ENCODE data around the gene SLC6A6.
"Not testable (repeated sequence)": the region's sequence is repeated elsewhere in the genome, so short reads cannot be mapped to it uniquely, and the experiment has no call there.

Gene SLC6A6

GRCh38 chr3:14398797-14399106, 3.7 kb upstream of the SLC6A6 start:
- no peak for DNase-seq (ENCODE audit: low spot score)

- DNase-seq (ENCODE audit: low spot score): no peak
Measured at GRCh38 chr3:14401692-14402303, 608 bp upstream of the SLC6A6 start.

GRCh38 chr3:14403619-14404155, 1.3 kb downstream of the SLC6A6 start:
- DNase-seq (ENCODE audit: low spot score): no peak

DNA sequence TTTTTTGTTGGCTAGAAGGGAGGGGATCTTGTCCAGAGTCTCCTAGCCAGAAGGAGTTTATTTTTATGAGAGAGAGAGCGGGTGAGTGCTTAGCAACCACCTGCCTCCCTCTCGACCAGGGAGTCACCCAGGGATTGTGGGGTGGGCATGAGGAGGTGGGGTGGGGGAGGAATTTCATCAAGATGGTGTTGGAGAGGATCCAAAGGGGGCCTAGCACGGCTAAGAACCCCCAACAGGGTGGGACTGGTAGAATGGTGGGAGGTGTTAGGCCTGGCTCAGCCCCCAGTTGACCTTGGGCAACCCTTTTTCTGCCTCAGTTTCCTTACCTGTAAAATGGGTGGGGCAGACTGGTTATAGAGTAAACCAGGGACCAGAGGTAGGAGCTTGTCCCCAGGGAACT, 1.8 kb downstream of the SLC6A6 start:
- no peak for DNase-seq (ENCODE audit: low spot score)

DNA sequence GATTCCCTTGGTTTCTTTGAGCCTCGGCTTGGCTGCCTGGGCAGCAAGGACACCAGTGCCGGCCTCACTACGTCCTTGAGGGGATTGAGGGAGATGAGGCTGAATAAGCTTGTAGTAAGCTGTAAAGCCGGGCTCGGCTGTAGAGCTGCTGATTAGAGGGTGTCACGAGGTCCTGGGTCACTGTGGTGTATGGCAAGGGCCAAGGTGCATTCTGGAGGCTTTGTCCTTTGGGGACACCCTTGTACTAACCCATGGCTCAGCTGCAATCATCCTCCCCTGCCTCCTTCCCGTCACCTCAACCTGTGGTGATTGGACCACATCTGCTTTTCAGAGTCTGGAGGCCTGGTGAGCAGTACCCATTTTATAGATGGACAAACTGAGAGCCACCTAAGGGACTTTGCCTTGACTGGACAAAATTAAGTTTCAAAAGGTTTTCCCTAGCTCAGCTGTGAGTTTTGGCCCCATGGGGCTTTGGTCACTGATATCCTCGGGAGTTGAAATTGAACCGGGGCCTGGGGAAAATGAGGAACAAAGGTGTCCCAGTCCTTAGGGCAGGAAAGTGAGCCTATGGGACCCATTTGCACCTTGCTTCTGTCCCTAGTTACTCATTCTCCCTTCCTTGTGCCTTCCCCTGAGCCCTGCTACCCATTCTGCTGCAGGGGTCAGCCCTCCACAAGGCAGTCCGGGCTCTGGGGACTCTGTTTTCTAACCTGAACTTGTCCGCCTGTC, 2.4 kb downstream of the SLC6A6 start:
- DNase-seq (ENCODE audit: low spot score): no peak

- DNase-seq (ENCODE audit: low spot score): no peak
Measured at GRCh38 chr3:14405360-14406238, 3.2 kb downstream of the SLC6A6 start.

GRCh38 chr3:14406336-14406735, 3.9 kb downstream of the SLC6A6 start:
- no peak for DNase-seq (ENCODE audit: low spot score)

- no peak for DNase-seq (ENCODE audit: low spot score)
Measured at GRCh38 chr3:14406766-14407165, 4.4 kb downstream of the SLC6A6 start.

- DNase-seq (ENCODE audit: low spot score): no peak
Measured at GRCh38 chr3:14407203-14407602, 4.8 kb downstream of the SLC6A6 start.

- DNase-seq (ENCODE audit: low spot score): not testable (repeated sequence)
Measured at GRCh38 chr3:14409779-14410063, 7.3 kb downstream of the SLC6A6 start.

GRCh38 chr3:14410106-14410502, 7.7 kb downstream of the SLC6A6 start:
- DNase-seq (ENCODE audit: low spot score): no peak

GRCh38 chr3:14410503-14411165, 8.2 kb downstream of the SLC6A6 start:
- no peak for DNase-seq (ENCODE audit: low spot score)

DNA sequence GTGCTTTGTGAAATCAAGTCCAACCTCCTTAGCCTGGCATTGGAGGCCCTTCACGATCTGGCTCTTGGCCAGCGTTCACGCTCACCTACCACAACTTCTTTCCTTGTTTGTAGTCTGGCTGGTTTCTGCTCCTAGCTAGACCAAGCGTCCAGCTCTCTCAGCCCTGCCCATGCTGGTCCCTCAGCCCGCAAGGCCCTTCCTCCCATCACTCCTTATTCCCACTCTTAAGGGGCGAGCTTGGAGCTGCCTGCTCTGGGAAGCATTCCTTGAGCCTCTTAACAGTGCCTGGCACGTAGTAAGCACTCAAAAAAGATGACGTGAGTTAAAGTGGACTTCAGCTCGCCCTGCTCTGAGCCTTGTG, 8.7 kb downstream of the SLC6A6 start:
- DNase-seq (ENCODE audit: low spot score): no peak

DNA sequence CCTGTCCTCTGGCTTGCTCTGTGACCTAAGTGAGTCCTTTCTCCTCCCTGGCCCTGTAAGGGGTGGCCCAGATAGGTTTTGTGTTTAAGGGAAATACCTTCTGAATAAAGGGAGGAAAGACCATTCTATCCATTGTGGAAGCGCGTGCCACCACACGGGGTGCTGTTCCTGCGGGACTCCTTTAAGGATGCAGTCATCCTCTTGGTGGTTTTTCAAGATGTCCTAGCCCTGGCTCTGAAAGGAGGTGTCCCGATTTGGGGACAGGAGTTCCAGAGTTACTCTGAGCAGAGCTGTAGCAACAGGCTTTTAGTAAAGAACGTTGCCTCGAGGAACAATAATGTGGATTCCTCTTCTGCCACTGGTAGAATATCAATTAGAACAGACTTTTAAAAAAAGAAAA, 9.6 kb downstream of the SLC6A6 start:
- no peak for DNase-seq (ENCODE audit: low spot score)

- DNase-seq (ENCODE audit: low spot score): no peak
Measured at GRCh38 chr3:14412831-14413380, 10.5 kb downstream of the SLC6A6 start.

DNA sequence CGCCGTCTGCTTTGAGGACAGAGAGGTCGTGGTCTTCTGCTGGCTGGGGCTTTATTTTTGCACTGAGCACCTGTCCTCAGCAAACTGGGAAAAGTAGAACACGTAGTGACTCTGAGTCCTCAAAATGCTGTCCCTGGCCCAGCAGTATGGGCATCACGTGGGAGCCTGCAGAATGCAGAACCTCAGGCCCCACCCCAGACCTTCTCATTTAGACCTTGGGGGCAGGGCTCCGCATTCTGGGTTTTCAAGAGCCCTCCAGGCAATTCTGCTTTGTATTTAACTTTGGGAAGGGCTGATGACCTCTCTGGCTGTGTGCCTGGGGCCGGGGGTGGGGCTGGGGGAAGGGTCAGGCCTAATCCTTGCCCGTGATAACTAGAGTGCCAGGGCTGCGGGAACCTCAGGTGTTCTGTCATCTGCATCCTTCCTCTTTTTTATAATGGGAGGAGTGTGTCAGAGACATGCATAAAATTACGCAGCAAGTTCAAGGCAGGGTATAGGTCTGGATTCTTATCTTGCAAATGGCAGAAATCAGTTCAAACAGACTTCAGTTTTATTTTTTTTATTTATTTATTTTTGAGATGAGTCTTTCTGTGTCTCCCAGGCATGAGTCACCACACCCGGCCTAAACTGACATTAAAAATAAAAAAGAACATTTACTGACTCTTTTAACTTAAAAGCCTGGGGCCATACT, 11.1 kb downstream of the SLC6A6 start:
- no peak for DNase-seq (ENCODE audit: low spot score)

- DNase-seq (ENCODE audit: low spot score): no peak
Measured at GRCh38 chr3:14414846-14415464, 12.5 kb downstream of the SLC6A6 start.

GRCh38 chr3:14415501-14415900, 13.1 kb downstream of the SLC6A6 start:
- no peak for DNase-seq (ENCODE audit: low spot score)

DNA sequence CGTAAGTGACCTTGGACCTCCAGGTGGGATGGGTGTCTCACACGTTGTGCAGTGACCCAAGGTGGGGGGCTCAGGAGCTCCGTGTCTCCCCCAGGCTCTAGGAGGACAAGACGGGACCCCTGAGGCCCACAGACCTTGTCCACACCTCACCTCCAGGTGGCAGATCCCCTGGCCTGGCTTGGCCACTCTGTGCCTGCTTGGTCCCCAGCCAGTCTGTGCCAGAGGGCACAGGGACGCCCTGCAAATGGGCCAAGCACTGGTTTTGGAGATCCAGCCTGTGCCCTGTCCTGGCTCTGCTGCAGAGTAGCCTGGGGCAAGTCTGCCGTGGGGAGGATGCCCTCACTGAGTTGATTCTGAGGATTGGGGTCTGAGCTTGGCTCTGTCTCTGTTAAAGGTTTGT, 14.0 kb downstream of the SLC6A6 start:
- no peak for DNase-seq (ENCODE audit: low spot score)

DNA sequence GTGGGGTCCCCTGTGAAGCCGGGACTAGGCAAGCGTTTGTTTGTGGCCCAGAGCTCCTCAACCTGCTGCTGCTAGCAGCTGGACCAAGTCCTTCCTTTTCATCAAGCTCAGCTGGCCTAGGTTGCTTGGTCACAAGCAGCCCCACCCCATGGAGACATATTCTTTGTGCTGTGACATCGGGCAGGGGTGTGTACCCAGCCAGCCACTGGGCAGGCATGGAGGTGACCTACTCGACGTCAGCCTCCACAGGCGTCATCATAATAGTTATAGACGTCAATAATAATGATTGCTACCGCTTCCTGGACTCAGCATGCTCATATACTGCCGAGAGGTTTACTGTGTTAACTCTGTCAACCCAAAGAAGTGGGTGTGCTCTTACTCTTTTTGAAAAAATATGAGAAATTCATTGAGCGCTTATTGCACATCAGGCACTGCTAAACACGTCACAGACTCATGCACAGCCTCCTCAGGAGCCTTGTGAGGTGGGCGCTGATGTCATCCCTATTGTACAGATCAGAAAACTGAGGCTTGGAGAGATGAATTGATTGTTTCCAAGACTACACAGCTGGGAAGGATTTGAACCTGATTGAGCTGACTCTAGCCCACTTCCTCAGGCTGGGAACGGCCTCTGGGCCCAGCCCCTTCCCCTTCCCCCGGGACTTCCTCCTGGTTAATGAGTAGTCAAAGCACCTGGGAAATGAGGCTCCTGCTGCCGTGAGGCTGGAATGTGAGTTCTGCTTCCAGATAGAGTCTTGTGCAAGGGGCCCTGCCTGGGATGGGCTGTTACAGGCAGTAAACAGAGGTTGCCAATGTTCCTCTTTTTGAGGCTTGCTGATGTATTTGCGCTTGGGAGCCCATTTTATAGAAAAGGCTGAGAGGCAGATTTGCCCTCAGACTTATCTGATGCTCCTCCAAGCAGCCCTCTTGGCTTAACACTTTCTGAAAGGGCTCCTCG, 16.2 kb downstream of the SLC6A6 start:
- no peak for DNase-seq (ENCODE audit: low spot score)
